ENCODE measurements around the gene TMEM169.

The TMEM169 gene

DNA sequence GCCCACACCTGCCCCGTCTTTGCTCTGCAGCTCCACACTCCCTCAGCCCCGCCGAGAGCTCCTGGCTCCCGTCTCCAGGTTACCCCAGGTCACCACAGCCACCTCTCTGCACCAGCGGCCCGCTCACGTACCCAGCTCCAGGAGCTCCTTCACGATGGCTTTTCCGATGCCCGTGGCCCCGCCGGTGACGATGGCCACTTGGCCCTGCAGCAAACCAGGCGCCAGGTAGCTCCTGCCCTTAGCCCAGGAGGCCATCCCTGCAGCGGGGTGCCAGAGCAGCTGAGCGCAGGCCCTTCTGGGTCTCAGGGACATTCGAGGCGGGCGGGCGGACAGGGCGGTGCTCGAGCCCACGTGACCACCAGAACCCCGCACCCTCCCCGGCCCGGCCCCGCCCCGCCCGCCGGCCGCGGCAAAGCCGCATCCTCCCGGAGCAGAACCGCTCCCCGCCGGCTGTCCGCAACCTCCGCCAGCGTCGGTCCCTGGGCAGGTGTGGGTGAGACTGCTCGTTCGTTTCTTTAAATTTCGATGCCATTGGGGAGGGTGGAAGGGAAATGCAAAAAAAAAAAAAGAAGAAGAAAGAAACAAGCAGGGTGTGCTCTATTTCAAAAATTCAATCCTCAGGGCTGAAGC is at the start of gene TMEM169, which contains the start of gene PECR:
Gene TMEM169 (plus strand): TSS at position 433 of the 630 bp plus-strand sequence. CDS start 14,045 bp downstream, outside the sequence.
Gene PECR (minus strand): TSS at position 323 of the 630 bp plus-strand sequence. CDS start 68 bp downstream, at position 255.
- no peak within 1 kb of the TSS for H3K27ac ChIP-seq (ENCODE audit: low read depth, low read length, poor library complexity, severe bottlenecking)
- peak within 1 kb of the TSS; percentile 78 for H3K4me2 ChIP-seq (ENCODE audit: low read length)
- H3K79me2 ChIP-seq (ENCODE audit: insufficient read depth, low read length), result no peaks in the 10 kb centered on the region
- H3K9me2 ChIP-seq (ENCODE audit: low read depth, low read length), result no peaks in the 10 kb centered on the region
- peak within 1 kb of the TSS; percentile 59 for H3K4me3 ChIP-seq (ENCODE audit: low read depth, low read length, poor library complexity, severe bottlenecking)
- H3K9me3 ChIP-seq (ENCODE audit: low read length), result no peaks in the 10 kb centered on the region
- H3K9ac ChIP-seq (ENCODE audit: low read length), result peak within 1 kb of the TSS; percentile 61
- H3K27me3 ChIP-seq (ENCODE audit: insufficient read depth, low read length), result no peaks in the 10 kb centered on the region
- H4K20me1 ChIP-seq (ENCODE audit: insufficient read depth, low read length), result no peaks in the 10 kb centered on the region
- no peaks in the 10 kb centered on the region for H3F3A ChIP-seq (ENCODE audit: insufficient read depth, low read length)
- H2AFZ ChIP-seq (ENCODE audit: low read length), result no peak within 1 kb of the TSS
- H3K36me3 ChIP-seq (ENCODE audit: insufficient read depth, low read length), result no peaks in the 10 kb centered on the region
- peaks cover 19% of the 10 kb centered on the region for H3K4me1 ChIP-seq (ENCODE audit: insufficient read depth, low read length, severe bottlenecking)
- TF ChIP-seq, protein P1, sequence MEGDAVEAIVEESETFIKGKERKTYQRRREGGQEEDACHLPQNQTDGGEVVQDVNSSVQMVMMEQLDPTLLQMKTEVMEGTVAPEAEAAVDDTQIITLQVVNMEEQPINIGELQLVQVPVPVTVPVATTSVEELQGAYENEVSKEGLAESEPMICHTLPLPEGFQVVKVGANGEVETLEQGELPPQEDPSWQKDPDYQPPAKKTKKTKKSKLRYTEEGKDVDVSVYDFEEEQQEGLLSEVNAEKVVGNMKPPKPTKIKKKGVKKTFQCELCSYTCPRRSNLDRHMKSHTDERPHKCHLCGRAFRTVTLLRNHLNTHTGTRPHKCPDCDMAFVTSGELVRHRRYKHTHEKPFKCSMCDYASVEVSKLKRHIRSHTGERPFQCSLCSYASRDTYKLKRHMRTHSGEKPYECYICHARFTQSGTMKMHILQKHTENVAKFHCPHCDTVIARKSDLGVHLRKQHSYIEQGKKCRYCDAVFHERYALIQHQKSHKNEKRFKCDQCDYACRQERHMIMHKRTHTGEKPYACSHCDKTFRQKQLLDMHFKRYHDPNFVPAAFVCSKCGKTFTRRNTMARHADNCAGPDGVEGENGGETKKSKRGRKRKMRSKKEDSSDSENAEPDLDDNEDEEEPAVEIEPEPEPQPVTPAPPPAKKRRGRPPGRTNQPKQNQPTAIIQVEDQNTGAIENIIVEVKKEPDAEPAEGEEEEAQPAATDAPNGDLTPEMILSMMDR (IDR thresholded peaks at IDR 0.05; ENCODE audit: low read length), result no peak
- TF ChIP-seq EZH2 (IDR thresholded peaks at IDR 0.05; ENCODE audit: borderline replicate concordance, low read length), result no peak

GRCh38 chr2:216031960-216032689 is 49.6 kb upstream of the TMEM169 start:
- no peaks in the 10 kb centered on the region for H3K79me2 ChIP-seq (ENCODE audit: insufficient read depth, low read length)
- H3K27me3 ChIP-seq (ENCODE audit: insufficient read depth, low read length), result no peaks in the 10 kb centered on the region
- H2AFZ ChIP-seq (ENCODE audit: low read length), result no peak overlapping the region
- TF ChIP-seq EZH2 (IDR thresholded peaks at IDR 0.05; ENCODE audit: borderline replicate concordance, low read length), result no peak
- TF ChIP-seq, protein P1 (IDR thresholded peaks at IDR 0.05; ENCODE audit: low read length), result no peak
- H3F3A ChIP-seq (ENCODE audit: insufficient read depth, low read length), result no peaks in the 10 kb centered on the region
- H3K9me2 ChIP-seq (ENCODE audit: low read depth, low read length), result no peaks in the 10 kb centered on the region
- H3K36me3 ChIP-seq (ENCODE audit: insufficient read depth, low read length), result no peaks in the 10 kb centered on the region
- H3K27ac ChIP-seq (ENCODE audit: low read depth, low read length, poor library complexity, severe bottlenecking), result no peak overlapping the region
- H3K9me3 ChIP-seq (ENCODE audit: low read length), result no peaks in the 10 kb centered on the region
- no peaks in the 10 kb centered on the region for H4K20me1 ChIP-seq (ENCODE audit: insufficient read depth, low read length)
- no peak overlapping the region for H3K9ac ChIP-seq (ENCODE audit: low read length)
- H3K4me3 ChIP-seq (ENCODE audit: low read depth, low read length, poor library complexity, severe bottlenecking), result no peak overlapping the region
- H3K4me2 ChIP-seq (ENCODE audit: low read length), result no peak overlapping the region
- no peaks in the 10 kb centered on the region for H3K4me1 ChIP-seq (ENCODE audit: insufficient read depth, low read length, severe bottlenecking)

- H3K9ac ChIP-seq (ENCODE audit: low read length), result no peak overlapping the region
- no peaks in the 10 kb centered on the region for H3K27me3 ChIP-seq (ENCODE audit: insufficient read depth, low read length)
- no peak for TF ChIP-seq EZH2 (IDR thresholded peaks at IDR 0.05; ENCODE audit: borderline replicate concordance, low read length)
- TF ChIP-seq, protein P1 (IDR thresholded peaks at IDR 0.05; ENCODE audit: low read length), result no peak
- H3K4me2 ChIP-seq (ENCODE audit: low read length), result no peak overlapping the region
- H3K36me3 ChIP-seq (ENCODE audit: insufficient read depth, low read length), result no peaks in the 10 kb centered on the region
- no peak overlapping the region for H2AFZ ChIP-seq (ENCODE audit: low read length)
- H3F3A ChIP-seq (ENCODE audit: insufficient read depth, low read length), result no peaks in the 10 kb centered on the region
- no peak overlapping the region for H3K27ac ChIP-seq (ENCODE audit: low read depth, low read length, poor library complexity, severe bottlenecking)
- H3K9me2 ChIP-seq (ENCODE audit: low read depth, low read length), result no peaks in the 10 kb centered on the region
- H3K79me2 ChIP-seq (ENCODE audit: insufficient read depth, low read length), result no peaks in the 10 kb centered on the region
- no peaks in the 10 kb centered on the region for H3K9me3 ChIP-seq (ENCODE audit: low read length)
- H4K20me1 ChIP-seq (ENCODE audit: insufficient read depth, low read length), result no peaks in the 10 kb centered on the region
- H3K4me3 ChIP-seq (ENCODE audit: low read depth, low read length, poor library complexity, severe bottlenecking), result no peak overlapping the region
- no peaks in the 10 kb centered on the region for H3K4me1 ChIP-seq (ENCODE audit: insufficient read depth, low read length, severe bottlenecking)
Observed at GRCh38 chr2:216033403-216033802, 48.3 kb upstream of the TMEM169 start.
